Globus pallidus (tissue), 1 donor: Measurements from ENCODE around the gene IFT57.
"Not testable (repeated sequence)": the region's sequence is repeated elsewhere in the genome, so short reads cannot be mapped to it uniquely, and the experiment has no call there.

Experiments used
- DNase-seq: peaks from one replicate; pipeline ENCODE4 v3.0.0-alpha.2; 2015; ENCODE audit warnings: low spot score

The IFT57 gene

GRCh38 chr3:108159105-108159504 lies 63.1 kb downstream of the IFT57 start:
- no peak for DNase-seq

- DNase-seq = no peak
Measured at GRCh38 chr3:108158251-108158650, 64.0 kb downstream of the IFT57 start.

- no peak for DNase-seq
Measured at GRCh38 chr3:108157273-108157672, 65.0 kb downstream of the IFT57 start.

- no peak for DNase-seq
Measured at GRCh38 chr3:108156312-108156853, 65.8 kb downstream of the IFT57 start.

- not testable (repeated sequence) for DNase-seq
Measured at GRCh38 chr3:108155642-108156041, 66.6 kb downstream of the IFT57 start.

GRCh38 chr3:108153451-108153981 lies 68.7 kb downstream of the IFT57 start:
- peak; percentile 18 for DNase-seq

GRCh38 chr3:108152274-108152673 lies 70.0 kb downstream of the IFT57 start:
- DNase-seq = no peak

- DNase-seq = peak; percentile 16
Measured at GRCh38 chr3:108150200-108150599, 72.0 kb downstream of the IFT57 start.

- DNase-seq = no peak
Measured at GRCh38 chr3:108146139-108146538, 76.1 kb downstream of the IFT57 start.

GRCh38 chr3:108145578-108145977 lies 76.6 kb downstream of the IFT57 start:
- no peak for DNase-seq

GRCh38 chr3:108137460-108137814 lies 84.8 kb downstream of the IFT57 start:
- no peak for DNase-seq

- no peak for DNase-seq
Measured at GRCh38 chr3:108136561-108137459, 85.4 kb downstream of the IFT57 start.

- DNase-seq = no peak
Measured at GRCh38 chr3:108134555-108134880, 87.7 kb downstream of the IFT57 start.

GRCh38 chr3:108133858-108134554 lies 88.2 kb downstream of the IFT57 start:
- DNase-seq = no peak

GRCh38 chr3:108133048-108133369 lies 89.2 kb downstream of the IFT57 start:
- no peak for DNase-seq

GRCh38 chr3:108131475-108132134 lies 90.6 kb downstream of the IFT57 start:
- DNase-seq = no peak

GRCh38 chr3:108130701-108131474 lies 91.3 kb downstream of the IFT57 start:
- no peak for DNase-seq

GRCh38 chr3:108130236-108130635 lies 92.0 kb downstream of the IFT57 start:
- DNase-seq = no peak

- no peak for DNase-seq
Measured at GRCh38 chr3:108127301-108127988, 94.8 kb downstream of the IFT57 start.

- DNase-seq = no peak
Measured at GRCh38 chr3:108126348-108126747, 95.9 kb downstream of the IFT57 start.

- no peak for DNase-seq
Measured at GRCh38 chr3:108125550-108126071, 96.6 kb downstream of the IFT57 start.
